ENCODE results near the gene BOC. TPM values are rescaled to one million over a fixed set of nuclear protein-coding genes. Genes with fewer than 3 reads are reported as not detected.

BOC gene
- total RNA-seq, 1 donor from 2014 or later, result 22.4 TPM

- no peak overlapping the region for H3K27ac Mint-ChIP-seq (ENCODE audit: unreplicated experiment)
- DNase-seq (ENCODE audit: extremely low spot score, unreplicated experiment), result no peak
- no peaks in the 10 kb centered on the region for H3K4me1 Mint-ChIP-seq (ENCODE audit: unreplicated experiment)
- H3K36me3 Mint-ChIP-seq (ENCODE audit: unreplicated experiment), result no peaks in the 10 kb centered on the region
- no peak overlapping the region for H3K4me3 Mint-ChIP-seq (ENCODE audit: unreplicated experiment)
- TF ChIP-seq, protein P1, sequence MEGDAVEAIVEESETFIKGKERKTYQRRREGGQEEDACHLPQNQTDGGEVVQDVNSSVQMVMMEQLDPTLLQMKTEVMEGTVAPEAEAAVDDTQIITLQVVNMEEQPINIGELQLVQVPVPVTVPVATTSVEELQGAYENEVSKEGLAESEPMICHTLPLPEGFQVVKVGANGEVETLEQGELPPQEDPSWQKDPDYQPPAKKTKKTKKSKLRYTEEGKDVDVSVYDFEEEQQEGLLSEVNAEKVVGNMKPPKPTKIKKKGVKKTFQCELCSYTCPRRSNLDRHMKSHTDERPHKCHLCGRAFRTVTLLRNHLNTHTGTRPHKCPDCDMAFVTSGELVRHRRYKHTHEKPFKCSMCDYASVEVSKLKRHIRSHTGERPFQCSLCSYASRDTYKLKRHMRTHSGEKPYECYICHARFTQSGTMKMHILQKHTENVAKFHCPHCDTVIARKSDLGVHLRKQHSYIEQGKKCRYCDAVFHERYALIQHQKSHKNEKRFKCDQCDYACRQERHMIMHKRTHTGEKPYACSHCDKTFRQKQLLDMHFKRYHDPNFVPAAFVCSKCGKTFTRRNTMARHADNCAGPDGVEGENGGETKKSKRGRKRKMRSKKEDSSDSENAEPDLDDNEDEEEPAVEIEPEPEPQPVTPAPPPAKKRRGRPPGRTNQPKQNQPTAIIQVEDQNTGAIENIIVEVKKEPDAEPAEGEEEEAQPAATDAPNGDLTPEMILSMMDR (IDR thresholded peaks at IDR 0.05), result no peak
- H3K9me3 Mint-ChIP-seq (ENCODE audit: unreplicated experiment), result no peaks in the 10 kb centered on the region
- no peaks in the 10 kb centered on the region for H3K27me3 Mint-ChIP-seq (ENCODE audit: unreplicated experiment)
Measured at GRCh38 chr3:113173102-113173501, 38.3 kb upstream of the BOC start.

- H3K4me1 Mint-ChIP-seq (ENCODE audit: unreplicated experiment), result peaks cover 2% of the 10 kb centered on the region
- no peaks in the 10 kb centered on the region for H3K27me3 Mint-ChIP-seq (ENCODE audit: unreplicated experiment)
- TF ChIP-seq, protein P1 (IDR thresholded peaks at IDR 0.05), result no peak
- no peaks in the 10 kb centered on the region for H3K9me3 Mint-ChIP-seq (ENCODE audit: unreplicated experiment)
- H3K4me3 Mint-ChIP-seq (ENCODE audit: unreplicated experiment), result no peak overlapping the region
- no peak for DNase-seq (ENCODE audit: extremely low spot score, unreplicated experiment)
- H3K36me3 Mint-ChIP-seq (ENCODE audit: unreplicated experiment), result no peaks in the 10 kb centered on the region
- H3K27ac Mint-ChIP-seq (ENCODE audit: unreplicated experiment), result no peak overlapping the region
Measured at GRCh38 chr3:113174304-113174703, 37.1 kb upstream of the BOC start.

- Mint-ChIP-seq H3K4me3 (ENCODE audit: unreplicated experiment) (no peak overlapping the region), H3K27ac (ENCODE audit: unreplicated experiment) (no peak overlapping the region), H3K4me1 (ENCODE audit: unreplicated experiment) (peaks cover 2% of the 10 kb centered on the region), H3K27me3 (ENCODE audit: unreplicated experiment) (no peaks in the 10 kb centered on the region), H3K9me3 (ENCODE audit: unreplicated experiment) (no peaks in the 10 kb centered on the region), H3K36me3 (ENCODE audit: unreplicated experiment) (no peaks in the 10 kb centered on the region)
- TF ChIP-seq, protein P1 (IDR thresholded peaks at IDR 0.05), result no peak
- DNase-seq (ENCODE audit: extremely low spot score, unreplicated experiment), result no peak
Measured at GRCh38 chr3:113174801-113175485, 36.4 kb upstream of the BOC start.

DNA sequence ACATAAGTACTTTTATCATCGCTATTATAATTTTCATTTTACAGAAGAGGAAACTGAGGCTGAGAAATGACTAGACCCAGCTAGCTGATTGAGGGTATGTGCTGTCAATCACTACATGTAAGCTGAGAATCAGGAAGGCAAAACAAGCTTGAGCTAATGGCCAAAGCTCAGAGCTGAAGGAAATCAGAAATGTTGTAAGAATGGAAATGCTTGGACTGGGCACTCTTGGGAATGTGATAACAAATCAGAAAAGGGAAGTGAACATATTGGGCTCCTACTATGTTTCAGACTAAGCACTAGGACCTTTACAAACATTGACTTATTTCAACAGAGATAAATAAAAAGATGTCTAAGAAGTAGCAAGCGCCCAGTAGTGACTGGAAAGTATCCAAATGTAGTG is 33.8 kb upstream of the BOC start:
- no peak overlapping the region for H3K4me3 Mint-ChIP-seq (ENCODE audit: unreplicated experiment)
- no peak for DNase-seq (ENCODE audit: extremely low spot score, unreplicated experiment)
- H3K4me1 Mint-ChIP-seq (ENCODE audit: unreplicated experiment), result peaks cover 2% of the 10 kb centered on the region
- TF ChIP-seq, protein P1 (IDR thresholded peaks at IDR 0.05), result no peak
- no peak overlapping the region for H3K27ac Mint-ChIP-seq (ENCODE audit: unreplicated experiment)
- H3K9me3 Mint-ChIP-seq (ENCODE audit: unreplicated experiment), result no peaks in the 10 kb centered on the region
- H3K27me3 Mint-ChIP-seq (ENCODE audit: unreplicated experiment), result no peaks in the 10 kb centered on the region
- no peaks in the 10 kb centered on the region for H3K36me3 Mint-ChIP-seq (ENCODE audit: unreplicated experiment)

GRCh38 chr3:113179235-113179824 is 32.0 kb upstream of the BOC start:
- no peaks in the 10 kb centered on the region for H3K27me3 Mint-ChIP-seq (ENCODE audit: unreplicated experiment)
- TF ChIP-seq, protein P1 (IDR thresholded peaks at IDR 0.05), result no peak
- H3K27ac Mint-ChIP-seq (ENCODE audit: unreplicated experiment), result no peak overlapping the region
- DNase-seq (ENCODE audit: extremely low spot score, unreplicated experiment), result no peak
- no peaks in the 10 kb centered on the region for H3K36me3 Mint-ChIP-seq (ENCODE audit: unreplicated experiment)
- no peak overlapping the region for H3K4me3 Mint-ChIP-seq (ENCODE audit: unreplicated experiment)
- H3K9me3 Mint-ChIP-seq (ENCODE audit: unreplicated experiment), result no peaks in the 10 kb centered on the region
- H3K4me1 Mint-ChIP-seq (ENCODE audit: unreplicated experiment), result peaks cover 2% of the 10 kb centered on the region

Data from osteocyte (in vitro differentiated cells).